ENCODE measurements around the gene RPP25L. TPM values are rescaled to one million over a fixed set of nuclear protein-coding genes. Genes with fewer than 3 reads are reported as not detected.

The RPP25L gene
- total RNA-seq, 3 donors from 2014 or later = 28.5 to 37.9 (median 36.4) TPM

GRCh38 chr9:34606905-34607304 lies 5.0 kb downstream of the RPP25L start:
- intact Hi-C loops (cut with DNase I; ENCODE audit: low total_unique reads) = loop anchor here (10.0 kb wide), 1 partner anchor 62 kb away; no protein-coding TSS in a partner anchor
- no peak overlapping the region for H3K27ac ChIP-seq
- H3K27me3 ChIP-seq = no peaks in the 10 kb centered on the region
- no peaks in the 10 kb centered on the region for H3K9me3 ChIP-seq
- no peak for TF ChIP-seq POLR2A (IDR thresholded peaks at IDR 0.05)
- no peak for TF ChIP-seq POLR2AphosphoS5 (IDR thresholded peaks at IDR 0.05)
- TF ChIP-seq CTCF (IDR thresholded peaks at IDR 0.05) = no peak
- H3K4me1 ChIP-seq = peaks cover 0 to 5% of the 10 kb centered on the region in 2 donors
- no peak overlapping the region for H3K4me3 ChIP-seq
- no peak for DNase-seq (ENCODE audit: low spot score in 2 of 2)
- H3K36me3 ChIP-seq = no peaks in the 10 kb centered on the region

GRCh38 chr9:34606190-34606589 lies 5.7 kb downstream of the RPP25L start:
- Histone ChIP-seq H3K27ac (no peak overlapping the region), H3K9me3 (no peaks in the 10 kb centered on the region), H3K27me3 (no peaks in the 10 kb centered on the region), H3K4me1 (peaks cover 0 to under 1% of the 10 kb centered on the region in 2 donors), H3K36me3 (no peaks in the 10 kb centered on the region), H3K4me3 (no peak overlapping the region)
- intact Hi-C loops (cut with DNase I; ENCODE audit: low total_unique reads) = loop anchor here (10.0 kb wide), 1 partner anchor 61 kb away; no protein-coding TSS in a partner anchor
- no peak for TF ChIP-seq POLR2AphosphoS5 (IDR thresholded peaks at IDR 0.05)
- DNase-seq (ENCODE audit: low spot score in 2 of 2) = no peak

- no peaks in the 10 kb centered on the region for H3K9me3 ChIP-seq
- DNase-seq (ENCODE audit: low spot score in 2 of 2) = peak; percentile 77 to 83
- intact Hi-C loops (cut with DNase I; ENCODE audit: low total_unique reads) = loop anchor here (10.0 kb wide), 1 partner anchor 59 kb away; no protein-coding TSS in a partner anchor
Observed at GRCh38 chr9:34603610-34604231, 8.2 kb downstream of the RPP25L start.

GRCh38 chr9:34601937-34602573 lies 9.8 kb downstream of the RPP25L start:
- no peaks in the 10 kb centered on the region for H3K36me3 ChIP-seq
- intact Hi-C loops (cut with DNase I; ENCODE audit: low total_unique reads) = loop anchor here (10.0 kb wide), 1 partner anchor 57 kb away; no protein-coding TSS in a partner anchor
- H3K27me3 ChIP-seq = no peaks in the 10 kb centered on the region
- TF ChIP-seq POLR2A (IDR thresholded peaks at IDR 0.05) (no peak), POLR2AphosphoS5 (IDR thresholded peaks at IDR 0.05) (no peak), CTCF (IDR thresholded peaks at IDR 0.05) (no peak)
- no peak overlapping the region for H3K27ac ChIP-seq
- H3K9me3 ChIP-seq = no peaks in the 10 kb centered on the region
- no peaks in the 10 kb centered on the region for H3K4me1 ChIP-seq
- DNase-seq (ENCODE audit: low spot score in 2 of 2) = no peak
- H3K4me3 ChIP-seq = no peak overlapping the region

More at GRCh38 chr9:34603610-34604231, 8.2 kb downstream of the RPP25L start:
- no peaks in the 10 kb centered on the region for H3K27me3 ChIP-seq
- H3K4me1 ChIP-seq = no peaks in the 10 kb centered on the region
- no peak overlapping the region for H3K4me3 ChIP-seq
- TF ChIP-seq POLR2AphosphoS5 (IDR thresholded peaks at IDR 0.05) (no peak), CTCF (IDR thresholded peaks at IDR 0.05) (peak; percentile 85 to 92 (median 91))
- no peaks in the 10 kb centered on the region for H3K36me3 ChIP-seq
- no peak overlapping the region for H3K27ac ChIP-seq

GRCh38 chr9:34600908-34601307 lies 11.0 kb downstream of the RPP25L start:
- H3K4me3 ChIP-seq = no peak overlapping the region
- H3K27ac ChIP-seq = no peak overlapping the region
- no peaks in the 10 kb centered on the region for H3K9me3 ChIP-seq
- no peak for DNase-seq (ENCODE audit: low spot score in 2 of 2)
- H3K36me3 ChIP-seq = no peaks in the 10 kb centered on the region
- no peak for TF ChIP-seq POLR2AphosphoS5 (IDR thresholded peaks at IDR 0.05)
- TF ChIP-seq CTCF (IDR thresholded peaks at IDR 0.05) = no peak
- TF ChIP-seq POLR2A (IDR thresholded peaks at IDR 0.05) = no peak
- H3K27me3 ChIP-seq = no peaks in the 10 kb centered on the region
- intact Hi-C loops (cut with DNase I; ENCODE audit: low total_unique reads) = loop anchor here (10.0 kb wide), 1 partner anchor 56 kb away; no protein-coding TSS in a partner anchor
- H3K4me1 ChIP-seq = no peaks in the 10 kb centered on the region

Data from breast epithelium (tissue), 4 donors.